Measurements from ENCODE around the gene DNTT. TPM values are rescaled to one million over a fixed set of nuclear protein-coding genes. Genes with fewer than 3 reads are reported as not detected.

Gene DNTT
- polyA plus RNA-seq, 2 of the 4 experiments (the other 2 are of a cell fraction): not detected

- Histone ChIP-seq H3K9me3 (no peaks in the 10 kb centered on the region), H3K4me2 (no peak overlapping the region), H3K4me1 (peaks cover 2% of the 10 kb centered on the region), H3K27ac (no peak overlapping the region), H3K4me3 (no peak overlapping the region)
- no peak for TF ChIP-seq RCOR1 (IDR thresholded peaks at IDR 0.05; ENCODE audit: low read depth, low read length)
- peak; percentile 65 for TF ChIP-seq CTCF (IDR thresholded peaks at IDR 0.05)
- no peak for TF ChIP-seq TFCP2L1 (CRISPR knock-in tag; IDR thresholded peaks at IDR 0.05)
- TF ChIP-seq RAD21 (conservative IDR thresholded peaks at IDR 0.05 in 1 of 2, IDR thresholded peaks at IDR 0.05 in 1 of 2): peak; percentile 66 to 73
- TF ChIP-seq EHMT2 (IDR thresholded peaks at IDR 0.05; ENCODE audit: low read depth): no peak
- peak; percentile 73 for TF ChIP-seq SMC3 (IDR thresholded peaks at IDR 0.05)
- TF ChIP-seq, protein P1, sequence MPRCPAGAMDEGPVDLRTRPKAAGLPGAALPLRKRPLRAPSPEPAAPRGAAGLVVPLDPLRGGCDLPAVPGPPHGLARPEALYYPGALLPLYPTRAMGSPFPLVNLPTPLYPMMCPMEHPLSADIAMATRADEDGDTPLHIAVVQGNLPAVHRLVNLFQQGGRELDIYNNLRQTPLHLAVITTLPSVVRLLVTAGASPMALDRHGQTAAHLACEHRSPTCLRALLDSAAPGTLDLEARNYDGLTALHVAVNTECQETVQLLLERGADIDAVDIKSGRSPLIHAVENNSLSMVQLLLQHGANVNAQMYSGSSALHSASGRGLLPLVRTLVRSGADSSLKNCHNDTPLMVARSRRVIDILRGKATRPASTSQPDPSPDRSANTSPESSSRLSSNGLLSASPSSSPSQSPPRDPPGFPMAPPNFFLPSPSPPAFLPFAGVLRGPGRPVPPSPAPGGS (IDR thresholded peaks at IDR 0.05): no peak
- ChIA-PET POLR2A (no interaction called here), CTCF (interaction anchor here (0.6 to 10.4 kb wide), 27 partner anchors 9 to 599 kb away, joined by 3 to 148 read pairs (median 4); partner anchors contain the start of gene TCTN3)
- WGBS (ENCODE audit: missing lambda C conversion rate): 25% methylated on average over 7 of the region's 7 CpGs
- FAIRE-seq (peak; percentile 49), DNase-seq (ENCODE audit: low read depth in 1 of 2, low spot score in 1 of 2) (peak; percentile 35 to 59), ATAC-seq (peak; percentile 95 to 96)
Measured at GRCh38 chr10:96292971-96293920, 11.0 kb upstream of the DNTT start.

DNA sequence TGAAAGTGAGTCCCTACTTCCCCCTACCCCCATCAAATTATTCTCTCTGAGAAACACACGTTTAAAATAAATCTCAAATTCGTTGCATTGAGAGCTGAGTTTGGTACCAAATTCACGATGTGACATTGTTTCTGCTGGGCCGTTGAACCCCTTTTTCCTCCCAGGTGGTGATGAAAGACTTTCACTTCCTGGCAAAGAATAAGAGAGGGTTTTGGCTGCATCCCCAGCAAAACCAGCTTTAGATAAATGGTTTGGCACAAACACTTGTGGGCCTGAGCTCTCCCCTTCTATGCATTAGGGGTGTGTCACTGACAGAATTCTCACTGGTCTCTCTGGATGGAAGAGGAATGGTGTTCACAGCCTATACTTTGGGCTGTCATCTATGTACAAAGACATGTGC, 8.8 kb upstream of the DNTT start:
- CTCF ChIA-PET: interaction anchor here (0.8 to 10.4 kb wide), 5 partner anchors 16 to 388 kb away, joined by 3 to 148 read pairs (median 3); partner anchors contain the start of gene CC2D2B
- POLR2A ChIA-PET: no interaction called here

More for the DNA sequence above, 8.8 kb upstream of the DNTT start:
- TF ChIP-seq RCOR1 (IDR thresholded peaks at IDR 0.05; ENCODE audit: low read depth, low read length) (no peak), EHMT2 (IDR thresholded peaks at IDR 0.05; ENCODE audit: low read depth) (no peak), CBX2 (IDR thresholded peaks at IDR 0.05; ENCODE audit: borderline replicate concordance, low read depth) (no peak), ZFP36 (IDR thresholded peaks at IDR 0.05; ENCODE audit: borderline replicate concordance, partially characterized antibody) (no peak), ATOH8 (CRISPR knock-in tag; IDR thresholded peaks at IDR 0.05; ENCODE audit: low read depth) (no peak), ESRRA (IDR thresholded peaks at IDR 0.05; ENCODE audit: borderline replicate concordance, low read length) (no peak), HEYL (CRISPR knock-in tag; IDR thresholded peaks at IDR 0.05) (no peak), MAFK (IDR thresholded peaks at IDR 0.05; ENCODE audit: partially characterized antibody) (no peak), FOSB (CRISPR knock-in tag; IDR thresholded peaks at IDR 0.05) (no peak), MAZ (IDR thresholded peaks at IDR 0.05; ENCODE audit: borderline replicate concordance, low read depth, low read length) (no peak), CEBPB (IDR thresholded peaks at IDR 0.05) (no peak), REST (IDR thresholded peaks at IDR 0.05) (no peak)
- TF ChIP-seq, protein P2, sequence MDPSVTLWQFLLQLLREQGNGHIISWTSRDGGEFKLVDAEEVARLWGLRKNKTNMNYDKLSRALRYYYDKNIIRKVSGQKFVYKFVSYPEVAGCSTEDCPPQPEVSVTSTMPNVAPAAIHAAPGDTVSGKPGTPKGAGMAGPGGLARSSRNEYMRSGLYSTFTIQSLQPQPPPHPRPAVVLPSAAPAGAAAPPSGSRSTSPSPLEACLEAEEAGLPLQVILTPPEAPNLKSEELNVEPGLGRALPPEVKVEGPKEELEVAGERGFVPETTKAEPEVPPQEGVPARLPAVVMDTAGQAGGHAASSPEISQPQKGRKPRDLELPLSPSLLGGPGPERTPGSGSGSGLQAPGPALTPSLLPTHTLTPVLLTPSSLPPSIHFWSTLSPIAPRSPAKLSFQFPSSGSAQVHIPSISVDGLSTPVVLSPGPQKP (IDR thresholded peaks at IDR 0.05; ENCODE audit: low read depth, low read length): no peak
- TF ChIP-seq, protein P3, sequence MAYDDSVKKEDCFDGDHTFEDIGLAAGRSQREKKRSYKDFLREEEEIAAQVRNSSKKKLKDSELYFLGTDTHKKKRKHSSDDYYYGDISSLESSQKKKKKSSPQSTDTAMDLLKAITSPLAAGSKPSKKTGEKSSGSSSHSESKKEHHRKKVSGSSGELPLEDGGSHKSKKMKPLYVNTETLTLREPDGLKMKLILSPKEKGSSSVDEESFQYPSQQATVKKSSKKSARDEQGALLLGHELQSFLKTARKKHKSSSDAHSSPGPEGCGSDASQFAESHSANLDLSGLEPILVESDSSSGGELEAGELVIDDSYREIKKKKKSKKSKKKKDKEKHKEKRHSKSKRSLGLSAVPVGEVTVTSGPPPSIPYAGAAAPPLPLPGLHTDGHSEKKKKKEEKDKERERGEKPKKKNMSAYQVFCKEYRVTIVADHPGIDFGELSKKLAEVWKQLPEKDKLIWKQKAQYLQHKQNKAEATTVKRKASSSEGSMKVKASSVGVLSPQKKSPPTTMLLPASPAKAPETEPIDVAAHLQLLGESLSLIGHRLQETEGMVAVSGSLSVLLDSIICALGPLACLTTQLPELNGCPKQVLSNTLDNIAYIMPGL (CRISPR knock-in tag; IDR thresholded peaks at IDR 0.05; ENCODE audit: borderline replicate concordance): no peak
- TF ChIP-seq, protein P4, sequence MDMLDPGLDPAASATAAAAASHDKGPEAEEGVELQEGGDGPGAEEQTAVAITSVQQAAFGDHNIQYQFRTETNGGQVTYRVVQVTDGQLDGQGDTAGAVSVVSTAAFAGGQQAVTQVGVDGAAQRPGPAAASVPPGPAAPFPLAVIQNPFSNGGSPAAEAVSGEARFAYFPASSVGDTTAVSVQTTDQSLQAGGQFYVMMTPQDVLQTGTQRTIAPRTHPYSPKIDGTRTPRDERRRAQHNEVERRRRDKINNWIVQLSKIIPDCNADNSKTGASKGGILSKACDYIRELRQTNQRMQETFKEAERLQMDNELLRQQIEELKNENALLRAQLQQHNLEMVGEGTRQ (IDR thresholded peaks at IDR 0.05): no peak
- DNase-seq (ENCODE audit: low read depth in 1 of 2, low spot score in 1 of 2): no peak
- FAIRE-seq: no peak
- Histone ChIP-seq H3K9me3 (no peaks in the 10 kb centered on the region), H3K27ac (no peak overlapping the region), H3K4me1 (no peaks in the 10 kb centered on the region), H3K4me3 (no peak overlapping the region), H3K4me2 (no peak overlapping the region)
- WGBS (ENCODE audit: missing lambda C conversion rate): 5% methylated on average over 4 of the region's 4 CpGs
- no peak for ATAC-seq

Data from A549 (cell line).